ENCODE measurements around the gene BUB1B. TPM values are rescaled to one million over a fixed set of nuclear protein-coding genes. Genes with fewer than 3 reads are reported as not detected.
A peak's percentile ranks its signal among the peaks of the same experiment; 100 is the strongest.

Gene BUB1B
- total RNA-seq, 1 donor from 2014 or later = 96.6 TPM

GRCh38 chr15:40249477-40250303 lies 88.8 kb downstream of the BUB1B start:
- H3K27me3 Mint-ChIP-seq (ENCODE audit: low read depth) = peaks cover 50% of the 10 kb centered on the region

DNA sequence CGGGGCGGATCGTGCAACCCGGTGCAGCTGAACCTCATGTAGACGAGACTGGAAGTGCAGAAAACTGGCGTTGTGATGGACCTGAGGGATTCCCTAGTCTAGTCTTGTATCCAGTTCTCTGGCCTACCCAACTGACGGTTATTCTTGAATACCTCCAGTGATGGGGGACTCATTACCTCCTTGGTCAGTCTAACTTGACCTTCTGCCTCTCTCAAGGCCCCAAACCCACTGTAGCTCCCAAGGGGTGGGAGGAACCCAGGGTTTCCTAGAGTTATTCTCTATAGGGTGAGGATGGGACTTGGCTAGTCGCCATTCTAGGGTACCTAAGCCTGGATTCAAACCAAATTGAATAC lies 89.4 kb downstream of the BUB1B start:
- Mint-ChIP-seq H3K4me3 (peak overlapping the region; percentile 15), H3K4me1 (peaks cover 5% of the 10 kb centered on the region), H3K9me3 (no peaks in the 10 kb centered on the region), H3K27ac (ENCODE audit: unreplicated experiment) (no peak overlapping the region), H3K27me3 (ENCODE audit: low read depth) (peaks cover 56% of the 10 kb centered on the region), H3K36me3 (ENCODE audit: low read depth) (no peaks in the 10 kb centered on the region)
- DNase-seq (ENCODE audit: low read depth, low spot score) = no peak
- TF ChIP-seq, protein P1, sequence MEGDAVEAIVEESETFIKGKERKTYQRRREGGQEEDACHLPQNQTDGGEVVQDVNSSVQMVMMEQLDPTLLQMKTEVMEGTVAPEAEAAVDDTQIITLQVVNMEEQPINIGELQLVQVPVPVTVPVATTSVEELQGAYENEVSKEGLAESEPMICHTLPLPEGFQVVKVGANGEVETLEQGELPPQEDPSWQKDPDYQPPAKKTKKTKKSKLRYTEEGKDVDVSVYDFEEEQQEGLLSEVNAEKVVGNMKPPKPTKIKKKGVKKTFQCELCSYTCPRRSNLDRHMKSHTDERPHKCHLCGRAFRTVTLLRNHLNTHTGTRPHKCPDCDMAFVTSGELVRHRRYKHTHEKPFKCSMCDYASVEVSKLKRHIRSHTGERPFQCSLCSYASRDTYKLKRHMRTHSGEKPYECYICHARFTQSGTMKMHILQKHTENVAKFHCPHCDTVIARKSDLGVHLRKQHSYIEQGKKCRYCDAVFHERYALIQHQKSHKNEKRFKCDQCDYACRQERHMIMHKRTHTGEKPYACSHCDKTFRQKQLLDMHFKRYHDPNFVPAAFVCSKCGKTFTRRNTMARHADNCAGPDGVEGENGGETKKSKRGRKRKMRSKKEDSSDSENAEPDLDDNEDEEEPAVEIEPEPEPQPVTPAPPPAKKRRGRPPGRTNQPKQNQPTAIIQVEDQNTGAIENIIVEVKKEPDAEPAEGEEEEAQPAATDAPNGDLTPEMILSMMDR (conservative IDR thresholded peaks at IDR 0.05) = no peak

More at GRCh38 chr15:40249477-40250303, 88.8 kb downstream of the BUB1B start:
- no peak for DNase-seq (ENCODE audit: low read depth, low spot score)
- H3K9me3 Mint-ChIP-seq = no peaks in the 10 kb centered on the region
- H3K4me3 Mint-ChIP-seq = no peak overlapping the region
- TF ChIP-seq, protein P1 (conservative IDR thresholded peaks at IDR 0.05) = no peak
- no peaks in the 10 kb centered on the region for H3K36me3 Mint-ChIP-seq (ENCODE audit: low read depth)
- H3K27ac Mint-ChIP-seq (ENCODE audit: unreplicated experiment) = no peak overlapping the region
- H3K4me1 Mint-ChIP-seq = peaks cover 5% of the 10 kb centered on the region

DNA sequence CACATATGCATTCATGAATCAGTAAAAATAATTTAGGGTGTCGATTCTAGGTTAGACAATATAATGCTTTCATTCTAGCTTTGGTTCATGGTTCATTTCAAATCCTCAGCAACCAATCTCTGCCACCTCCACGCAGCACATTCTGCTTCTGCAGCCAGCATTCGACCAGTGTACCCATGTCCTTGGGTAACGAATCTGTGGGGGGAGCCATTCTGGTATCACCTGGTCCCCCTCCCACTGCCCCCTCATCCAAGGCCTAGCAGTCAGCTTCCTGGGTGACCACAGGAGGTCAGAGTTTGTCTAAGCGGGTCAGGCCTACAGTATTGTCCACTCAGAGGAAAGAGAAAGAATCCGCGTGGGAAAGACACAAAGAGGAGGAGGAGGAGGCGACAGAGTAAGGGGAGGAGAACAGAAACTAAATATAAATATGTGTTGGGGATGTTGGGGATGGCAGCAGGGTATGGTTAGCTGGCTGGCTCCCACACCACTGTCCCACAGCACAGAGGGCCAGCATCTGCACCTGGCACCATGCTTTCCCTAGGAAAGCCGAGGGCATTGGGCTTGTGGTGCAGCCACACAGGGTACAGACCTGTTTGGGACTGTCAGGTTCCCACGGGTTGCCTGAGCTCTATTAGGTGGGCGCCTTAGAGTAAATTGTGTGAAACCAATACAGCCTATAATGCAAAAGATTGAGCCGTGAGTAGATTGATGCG lies 90.1 kb downstream of the BUB1B start:
- Mint-ChIP-seq H3K27ac (ENCODE audit: unreplicated experiment) (no peak overlapping the region), H3K4me3 (peak overlapping the region; percentile 48)
- TF ChIP-seq, protein P1 (conservative IDR thresholded peaks at IDR 0.05) = no peak

DNA sequence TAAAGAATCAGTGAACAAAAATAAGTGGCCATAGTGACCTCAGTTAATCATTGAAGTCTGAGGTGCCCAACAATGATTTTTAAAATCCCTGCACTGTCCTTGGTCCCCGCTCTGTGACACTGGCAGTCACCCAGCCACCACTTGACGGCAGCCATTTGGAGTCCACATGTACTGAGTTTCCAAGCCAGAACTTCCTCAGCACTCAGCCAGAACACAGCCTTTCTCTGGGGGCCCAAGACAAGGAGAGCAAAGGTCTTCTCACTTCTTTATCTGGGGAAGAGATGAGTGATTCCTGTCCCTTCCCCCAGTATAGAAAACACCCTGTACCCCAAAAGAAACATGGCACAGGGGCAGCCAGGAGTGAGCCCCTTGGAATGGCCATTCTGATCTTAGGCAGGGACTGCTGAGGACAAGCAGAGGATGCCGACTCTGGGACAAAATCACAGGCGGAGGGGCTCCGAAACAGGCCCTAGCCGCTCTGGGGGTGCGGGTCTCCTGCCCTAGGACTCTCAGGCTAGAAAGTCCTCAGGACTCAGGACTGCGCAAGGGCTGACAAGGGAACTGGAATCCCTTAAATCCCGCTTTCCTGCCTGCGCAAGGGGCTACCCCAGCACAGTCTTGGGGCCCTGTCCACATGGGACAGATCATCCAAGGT lies 90.7 kb downstream of the BUB1B start:
- TF ChIP-seq, protein P1 (conservative IDR thresholded peaks at IDR 0.05) = no peak
- Mint-ChIP-seq H3K27ac (ENCODE audit: unreplicated experiment) (no peak overlapping the region), H3K27me3 (ENCODE audit: low read depth) (peaks cover 61% of the 10 kb centered on the region)

More for the DNA sequence above, 90.1 kb downstream of the BUB1B start:
- H3K27me3 Mint-ChIP-seq (ENCODE audit: low read depth) = peaks cover 59% of the 10 kb centered on the region
- H3K9me3 Mint-ChIP-seq = no peaks in the 10 kb centered on the region
- H3K36me3 Mint-ChIP-seq (ENCODE audit: low read depth) = no peaks in the 10 kb centered on the region
- H3K4me1 Mint-ChIP-seq = peaks cover 5% of the 10 kb centered on the region
- DNase-seq (ENCODE audit: low read depth, low spot score) = no peak

GRCh38 chr15:40252141-40252437 lies 91.2 kb downstream of the BUB1B start:
- no peaks in the 10 kb centered on the region for H3K9me3 Mint-ChIP-seq
- peaks cover 64% of the 10 kb centered on the region for H3K27me3 Mint-ChIP-seq (ENCODE audit: low read depth)
- DNase-seq (ENCODE audit: low read depth, low spot score) = no peak
- TF ChIP-seq, protein P1 (conservative IDR thresholded peaks at IDR 0.05) = no peak
- H3K36me3 Mint-ChIP-seq (ENCODE audit: low read depth) = no peaks in the 10 kb centered on the region
- no peak overlapping the region for H3K27ac Mint-ChIP-seq (ENCODE audit: unreplicated experiment)
- H3K4me3 Mint-ChIP-seq = peak overlapping the region; percentile 48
- H3K4me1 Mint-ChIP-seq = peaks cover 5% of the 10 kb centered on the region

More for the DNA sequence above, 90.7 kb downstream of the BUB1B start:
- peak overlapping the region; percentile 48 for H3K4me3 Mint-ChIP-seq
- no peak for DNase-seq (ENCODE audit: low read depth, low spot score)
- no peaks in the 10 kb centered on the region for H3K36me3 Mint-ChIP-seq (ENCODE audit: low read depth)
- no peaks in the 10 kb centered on the region for H3K9me3 Mint-ChIP-seq
- peaks cover 5% of the 10 kb centered on the region for H3K4me1 Mint-ChIP-seq
